Myocyte (in vitro differentiated cells): ENCODE results near the gene COL8A1. TPM values are rescaled to one million over a fixed set of nuclear protein-coding genes. Genes with fewer than 3 reads are reported as not detected.
"Not testable (repeated sequence)": the region's sequence is repeated elsewhere in the genome, so short reads cannot be mapped to it uniquely, and the experiment has no call there.

Experiments used
- DNase-seq: peaks from one replicate; pipeline ENCODE4 v3.0.0-alpha.2; 2012; ENCODE audit warnings: low read depth
- total RNA-seq: library from RNA; depleted of rRNA; stranded (reverse); fragments of >200 nt; gene quantifications from 2 replicates; pipeline ENCODE4 v1.2.3, GENCODE V29; 2014

The COL8A1 gene
- total RNA-seq, 1 donor from 2014 or later = 34.9 TPM

GRCh38 chr3:99838755-99839154, 200.4 kb downstream of the COL8A1 start:
- no peak for DNase-seq

GRCh38 chr3:99839613-99840012, 201.2 kb downstream of the COL8A1 start:
- no peak for DNase-seq

- not testable (repeated sequence) for DNase-seq
Measured at GRCh38 chr3:99841949-99842348, 203.6 kb downstream of the COL8A1 start.

GRCh38 chr3:99842826-99843589, 204.6 kb downstream of the COL8A1 start:
- peak; percentile 59 for DNase-seq

- no peak for DNase-seq
Measured at GRCh38 chr3:99843590-99844258, 205.3 kb downstream of the COL8A1 start.

- no peak for DNase-seq
Measured at GRCh38 chr3:99845331-99845730, 206.9 kb downstream of the COL8A1 start.

GRCh38 chr3:99845999-99846398, 207.6 kb downstream of the COL8A1 start:
- DNase-seq = no peak

- DNase-seq = no peak
Measured at GRCh38 chr3:99846477-99847160, 208.2 kb downstream of the COL8A1 start.

GRCh38 chr3:99848433-99848832, 210.0 kb downstream of the COL8A1 start:
- no peak for DNase-seq

Other genes starting within 250 kb of the COL8A1 start
- gene CMSS1, start 179.3 kb downstream of the COL8A1 start, total RNA-seq = 27.2 and 28.4 TPM in 2 replicates